Measurements from ENCODE around the gene KRT86.
"Not testable (repeated sequence)": the region's sequence is repeated elsewhere in the genome, so short reads cannot be mapped to it uniquely, and the experiment has no call there.

The KRT86 gene

GRCh38 chr12:52238916-52239646 is 35.4 kb upstream of the KRT86 start:
- DNase-seq, result no peak

- no peak for DNase-seq
Measured at GRCh38 chr12:52239767-52240166, 34.7 kb upstream of the KRT86 start.

GRCh38 chr12:52240247-52240646 is 34.2 kb upstream of the KRT86 start:
- not testable (repeated sequence) for DNase-seq

- no peak for DNase-seq
Measured at GRCh38 chr12:52241205-52241842, 33.1 kb upstream of the KRT86 start.

- no peak for DNase-seq
Measured at GRCh38 chr12:52242442-52243258, 31.8 kb upstream of the KRT86 start.

GRCh38 chr12:52243259-52243855 is 31.1 kb upstream of the KRT86 start:
- DNase-seq, result no peak

- peak; percentile 80 to 87 for DNase-seq
Measured at GRCh38 chr12:52243856-52244614, 30.4 kb upstream of the KRT86 start.

- DNase-seq, result no peak
Measured at GRCh38 chr12:52244615-52244994, 29.8 kb upstream of the KRT86 start.

- DNase-seq, result no peak
Measured at GRCh38 chr12:52245259-52245961, 29.0 kb upstream of the KRT86 start.

GRCh38 chr12:52245962-52246569 is 28.4 kb upstream of the KRT86 start:
- no peak for DNase-seq

- DNase-seq, result no peak
Measured at GRCh38 chr12:52246720-52247621, 27.5 kb upstream of the KRT86 start.

GRCh38 chr12:52247622-52248540 is 26.6 kb upstream of the KRT86 start:
- DNase-seq, result no peak

GRCh38 chr12:52248541-52249461 is 25.6 kb upstream of the KRT86 start:
- DNase-seq, result no peak

GRCh38 chr12:52249511-52250047 is 24.9 kb upstream of the KRT86 start:
- no peak for DNase-seq

GRCh38 chr12:52250048-52250990 is 24.1 kb upstream of the KRT86 start:
- no peak for DNase-seq

GRCh38 chr12:52251367-52252051 is 22.9 kb upstream of the KRT86 start:
- DNase-seq, result peak in 1 of 2 donors; percentile 41

All from inflammatory macrophage (primary cell).